SK-N-DZ (cell line): ENCODE data around the gene ZC3H15. TPM values are rescaled to one million over a fixed set of nuclear protein-coding genes. Genes with fewer than 3 reads are reported as not detected.
A peak's percentile ranks its signal among the peaks of the same experiment; 100 is the strongest.
"Not testable (repeated sequence)": the region's sequence is repeated elsewhere in the genome, so short reads cannot be mapped to it uniquely, and the experiment has no call there.

Experiments used
- DNase-seq: peaks from one replicate; pipeline ENCODE4 v3.0.0-alpha.2; 2015; ENCODE audit warnings: low spot score
- polyA plus RNA-seq, 2 experiments: library from polyadenylated mRNA; depleted of rRNA; stranded (reverse); fragments of >200 nt; gene quantifications; 2 replicates each; pipeline ENCODE4 v1.2.3, GENCODE V29; 2014

ZC3H15 gene
- polyA plus RNA-seq (2014; cell fraction: cytosol; rRNA removed): 85.3 and 86.5 TPM in 2 replicates
- 101 and 103 TPM in 2 replicates for polyA plus RNA-seq (2014; cell fraction: nucleus; rRNA removed)

DNA sequence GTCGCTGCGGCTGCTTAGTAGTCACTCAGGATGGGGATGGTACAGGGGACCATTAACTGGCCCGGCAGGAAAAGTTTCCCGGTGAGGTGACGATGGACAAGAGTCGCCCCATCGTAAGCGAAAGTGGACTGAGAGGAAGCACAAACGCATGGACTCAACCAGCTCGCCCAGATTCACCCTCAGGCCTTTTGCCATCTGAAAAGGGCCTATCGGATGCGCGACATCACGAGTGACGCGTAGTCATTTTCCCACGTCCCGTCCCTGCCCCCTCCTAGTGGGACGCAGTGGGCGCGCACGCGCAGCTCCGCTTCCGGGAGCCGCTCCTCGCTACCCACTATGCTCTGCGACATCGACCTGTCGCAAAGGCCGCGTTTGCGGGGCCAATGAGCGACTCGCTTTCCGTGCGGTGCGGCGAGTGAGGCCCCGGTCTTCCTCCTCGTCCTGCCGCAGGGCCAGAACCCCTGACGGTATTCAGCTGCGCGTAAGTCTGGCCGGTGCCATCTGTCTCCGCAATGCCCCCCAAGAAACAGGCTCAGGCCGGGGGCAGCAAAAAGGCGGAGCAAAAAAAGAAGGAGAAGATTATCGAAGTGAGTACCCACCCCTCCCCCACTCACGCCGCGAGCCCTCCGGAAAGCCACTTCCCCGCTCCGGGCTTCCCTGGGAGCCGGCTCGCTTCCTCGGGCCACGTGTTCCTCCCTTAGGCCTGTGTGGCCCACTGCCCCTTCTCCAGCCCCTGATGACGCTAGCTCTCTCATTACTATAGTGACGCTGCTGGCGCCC is at the start of gene ZC3H15:
Gene ZC3H15 (plus strand): TSS at position 390 of the 780 bp plus-strand sequence. CDS start 123 bp downstream, at position 513.
- peak; percentile 96 for DNase-seq

DNA sequence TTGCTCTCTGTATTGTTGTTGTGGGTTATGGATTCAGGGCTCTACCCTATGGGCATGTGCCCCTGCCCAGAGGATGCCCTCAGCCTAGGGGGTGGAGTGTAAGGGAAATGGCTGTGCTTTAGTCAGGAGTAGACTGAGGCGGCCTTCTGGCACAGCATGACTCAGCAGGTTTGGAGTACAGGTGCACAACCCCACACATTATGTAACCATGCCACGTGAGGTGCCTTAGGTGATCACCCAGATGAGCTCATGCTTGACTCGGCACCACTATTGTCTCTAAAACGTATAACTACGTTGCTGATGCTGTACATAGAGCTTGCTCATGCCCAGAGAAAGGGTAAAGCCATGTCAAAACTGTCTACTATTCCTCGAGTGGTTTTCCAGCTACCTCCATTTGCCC is 48.3 kb upstream of the ZC3H15 start:
- no peak for DNase-seq

DNA sequence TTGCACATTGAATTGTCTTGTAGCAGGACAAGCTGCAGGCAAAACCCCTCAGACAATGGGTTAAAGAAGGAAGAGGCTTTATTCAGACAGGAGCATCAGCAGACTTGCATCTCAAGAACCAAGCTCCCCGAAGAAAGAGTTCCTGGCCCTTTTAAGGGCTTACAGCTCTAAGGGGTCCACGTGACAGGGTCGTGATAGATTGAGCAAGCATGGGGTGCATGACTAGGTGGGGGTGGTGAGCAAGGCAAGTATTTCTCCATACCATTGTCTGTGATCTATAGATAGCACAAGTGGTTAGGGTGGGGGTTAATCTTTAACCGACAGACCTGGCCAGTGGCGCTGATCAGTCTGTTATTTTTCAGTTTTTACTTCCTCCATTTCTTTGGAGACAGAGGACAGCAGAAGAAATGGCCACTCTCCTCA is 46.4 kb upstream of the ZC3H15 start:
- not testable (repeated sequence) for DNase-seq

DNA sequence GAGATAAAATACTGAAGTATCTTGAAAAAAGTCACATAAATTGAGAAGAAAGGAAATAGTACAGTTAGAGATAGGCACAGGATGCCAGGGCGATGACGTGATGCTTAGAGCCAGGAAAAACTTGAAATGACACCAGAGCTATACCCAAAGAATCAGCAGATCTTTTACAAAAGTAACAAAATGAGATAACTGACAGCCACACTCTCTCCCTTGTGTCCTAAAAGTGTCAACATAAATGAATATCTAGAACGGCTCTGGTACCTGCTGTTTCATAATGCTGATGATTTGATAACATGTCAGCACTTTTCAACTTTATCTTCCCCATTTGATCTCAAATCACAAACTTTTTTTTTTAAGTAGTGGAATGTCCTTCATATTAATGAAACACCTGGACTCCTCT is 45.6 kb upstream of the ZC3H15 start:
- peak; percentile 5 for DNase-seq

DNA sequence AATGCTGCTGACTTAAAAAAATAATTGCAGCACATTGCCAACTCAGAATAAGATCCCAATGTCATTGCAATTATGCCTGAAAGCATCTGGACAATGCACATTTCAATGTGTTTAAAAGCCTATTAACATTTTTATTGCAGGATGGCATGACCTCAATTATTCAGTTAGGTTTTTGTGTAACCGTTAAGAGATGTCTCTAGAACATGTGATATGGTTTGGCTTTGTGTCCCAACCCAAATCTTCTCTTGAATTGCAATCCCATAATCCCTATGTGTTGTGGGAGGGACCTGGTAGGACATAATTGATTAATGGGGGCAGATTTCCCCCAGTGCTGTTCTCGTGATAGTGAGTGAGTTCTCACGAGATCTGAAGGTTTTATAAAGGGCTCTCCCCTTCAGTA is 43.2 kb upstream of the ZC3H15 start:
- no peak for DNase-seq

DNA sequence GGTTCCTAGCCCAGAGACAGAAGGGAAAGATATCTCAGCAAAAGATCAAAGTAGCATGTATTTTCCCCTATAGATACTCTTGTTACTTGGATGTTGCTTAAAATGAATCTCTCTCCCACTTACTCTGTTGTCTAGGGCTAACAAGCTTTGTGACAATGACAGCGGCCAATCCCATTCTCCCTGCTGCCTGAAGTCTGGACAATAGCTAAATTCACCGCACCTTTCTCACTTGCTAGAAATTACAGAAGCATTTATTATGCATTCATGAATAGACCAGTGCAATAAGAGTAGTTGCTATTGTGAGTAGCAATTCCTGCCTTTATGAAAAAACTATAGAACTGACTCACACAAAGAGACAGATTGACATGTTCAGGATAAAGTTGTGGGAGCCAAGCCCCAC is 42.2 kb upstream of the ZC3H15 start:
- DNase-seq: no peak

DNA sequence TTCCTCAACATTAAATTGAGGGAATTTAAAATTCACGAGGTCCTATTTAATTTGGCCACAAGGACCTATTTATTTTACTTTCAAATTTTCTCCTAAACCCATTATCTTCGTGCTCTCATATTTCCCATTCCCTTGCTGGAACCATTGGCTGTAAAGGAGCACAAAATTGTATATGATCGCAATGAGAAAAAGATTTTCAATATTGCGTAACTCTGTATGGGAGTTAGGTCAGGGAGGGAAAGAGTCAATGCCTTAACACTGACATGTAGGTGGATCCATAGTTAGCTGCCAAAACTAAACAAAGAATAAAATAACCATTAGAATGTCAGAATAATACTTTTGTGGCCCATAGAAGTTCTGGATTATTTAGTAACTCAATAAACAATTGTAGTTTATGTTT is 40.6 kb upstream of the ZC3H15 start:
- no peak for DNase-seq

DNA sequence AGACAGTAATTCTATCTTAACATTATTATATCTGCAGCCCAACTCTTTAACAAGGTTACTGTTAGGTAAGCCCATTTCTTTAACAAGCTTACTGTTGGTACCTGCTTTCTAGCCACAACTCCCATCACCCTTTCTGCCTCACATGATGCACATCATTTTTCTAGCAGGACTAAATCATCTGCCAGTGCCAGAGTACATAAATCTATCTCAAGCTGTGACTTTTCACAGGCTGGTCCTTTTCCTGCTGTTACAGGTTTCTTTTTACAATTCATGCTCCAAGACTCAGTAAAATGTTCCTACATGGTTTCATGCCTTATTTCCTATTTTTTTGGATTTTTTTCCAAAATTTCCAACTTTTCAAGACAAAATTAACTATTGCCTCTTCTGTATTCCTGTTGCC is 30.4 kb upstream of the ZC3H15 start:
- no peak for DNase-seq

DNA sequence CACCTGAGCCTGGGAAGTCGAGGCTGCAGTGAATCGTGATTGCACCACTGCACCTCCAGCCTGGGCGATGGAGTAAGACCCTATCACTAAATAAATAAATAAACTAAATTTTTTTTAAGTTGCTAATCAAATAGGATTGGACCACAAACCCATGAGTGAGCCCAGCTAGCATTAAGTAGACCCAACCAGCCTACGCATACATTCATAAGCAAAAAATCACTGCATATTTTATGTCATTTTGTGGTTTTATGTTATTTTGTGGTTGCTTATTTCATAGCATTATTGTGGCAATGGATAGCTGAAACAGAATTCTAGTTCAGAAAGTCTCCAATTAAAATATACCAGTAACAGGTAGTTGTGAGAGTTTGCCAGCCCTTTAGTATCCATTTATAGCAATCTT is 29.1 kb upstream of the ZC3H15 start:
- no peak for DNase-seq

DNA sequence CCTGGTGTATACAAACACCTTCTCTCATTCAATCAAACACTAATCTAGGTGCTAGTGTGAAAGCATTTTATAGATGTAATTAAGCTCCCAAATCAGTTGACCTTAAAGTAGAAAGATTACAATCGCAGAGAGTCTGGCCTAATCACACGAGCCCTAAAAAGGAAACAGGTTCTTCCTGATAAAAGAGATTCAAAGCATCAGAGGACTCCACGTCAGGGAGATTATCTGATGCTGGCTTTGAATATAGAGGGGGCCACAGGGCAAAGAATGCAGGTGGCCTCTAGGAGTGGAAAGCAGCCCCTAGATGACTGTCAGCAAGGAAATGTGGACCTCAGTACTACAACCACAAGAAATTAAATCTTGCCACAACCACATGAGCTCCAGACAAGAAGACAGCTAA is 28.2 kb upstream of the ZC3H15 start:
- no peak for DNase-seq

DNA sequence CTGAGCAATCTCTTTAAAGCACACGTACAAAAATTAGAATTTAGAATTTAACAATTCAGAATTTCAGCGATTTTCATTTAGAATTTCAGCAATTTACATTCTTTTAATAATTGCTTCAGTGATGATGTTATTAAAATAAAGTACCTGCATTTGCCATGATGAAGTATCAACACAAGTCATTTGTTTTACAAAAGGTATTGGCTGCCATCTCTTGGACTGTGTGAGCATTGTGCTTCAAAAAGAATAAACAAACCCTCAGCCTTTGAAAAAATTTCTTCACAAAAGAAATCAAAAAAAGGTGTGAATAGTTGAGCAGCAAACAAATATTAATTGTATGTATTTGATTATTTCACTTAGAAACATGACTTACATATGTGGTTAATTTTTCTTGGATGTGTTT is 27.1 kb upstream of the ZC3H15 start:
- peak; percentile 13 for DNase-seq

DNA sequence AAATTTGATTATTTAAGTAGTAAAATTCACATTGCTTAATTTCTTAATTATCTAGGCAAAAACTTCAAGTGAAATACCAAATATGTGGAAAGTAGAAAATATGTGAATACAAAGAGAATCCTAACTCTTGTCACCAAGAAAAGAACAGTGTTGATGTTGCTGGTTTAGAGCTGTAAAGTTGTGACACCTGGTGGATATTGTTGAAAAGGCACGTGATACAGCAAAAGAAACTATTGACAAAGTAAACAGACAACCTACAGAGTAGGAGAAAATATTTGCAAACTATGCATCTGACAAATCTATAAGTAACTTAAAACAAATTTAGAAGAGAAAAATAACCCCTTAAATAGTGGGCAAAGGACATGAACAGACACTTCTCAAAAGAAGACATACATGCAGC is 25.6 kb upstream of the ZC3H15 start:
- peak; percentile 19 for DNase-seq

DNA sequence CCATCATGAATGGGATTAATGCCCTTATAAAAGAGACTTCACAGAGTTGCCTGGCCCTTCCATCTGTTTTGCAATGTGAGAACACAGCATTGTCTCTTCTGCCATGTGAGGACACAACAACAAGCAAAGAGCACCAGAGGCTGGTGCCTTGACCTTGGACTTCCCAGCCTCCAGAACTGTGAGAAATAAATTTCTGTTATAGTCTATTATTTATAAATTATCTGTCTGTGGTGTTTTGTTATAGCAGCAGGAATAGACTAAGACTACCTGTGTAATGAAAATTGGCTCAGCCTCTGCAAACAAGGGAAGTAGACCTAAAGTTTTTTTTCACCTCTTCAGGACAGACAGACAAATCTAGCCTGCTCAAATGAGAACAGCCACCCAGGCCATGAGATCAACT is 19.3 kb upstream of the ZC3H15 start:
- no peak for DNase-seq

DNA sequence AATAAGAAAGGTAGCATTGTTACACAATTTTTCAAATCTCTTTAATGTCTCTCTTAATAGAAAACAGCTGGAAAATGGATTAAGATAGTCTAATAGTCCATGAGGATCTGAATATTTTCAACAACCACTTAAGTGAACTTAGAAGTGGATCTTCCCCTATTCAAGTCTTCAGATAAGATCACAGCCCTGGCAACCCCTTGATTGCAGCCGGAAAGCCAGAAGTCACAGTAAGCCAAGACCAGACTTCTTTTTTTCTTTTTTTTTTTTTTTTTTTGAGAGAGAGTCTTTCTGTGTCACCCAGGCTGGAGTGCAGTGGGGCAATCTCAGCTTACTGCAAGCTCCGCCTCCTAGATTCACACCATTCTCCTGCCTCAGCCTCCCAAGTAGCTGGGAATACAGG is 18.6 kb upstream of the ZC3H15 start:
- DNase-seq: peak; percentile 25

DNA sequence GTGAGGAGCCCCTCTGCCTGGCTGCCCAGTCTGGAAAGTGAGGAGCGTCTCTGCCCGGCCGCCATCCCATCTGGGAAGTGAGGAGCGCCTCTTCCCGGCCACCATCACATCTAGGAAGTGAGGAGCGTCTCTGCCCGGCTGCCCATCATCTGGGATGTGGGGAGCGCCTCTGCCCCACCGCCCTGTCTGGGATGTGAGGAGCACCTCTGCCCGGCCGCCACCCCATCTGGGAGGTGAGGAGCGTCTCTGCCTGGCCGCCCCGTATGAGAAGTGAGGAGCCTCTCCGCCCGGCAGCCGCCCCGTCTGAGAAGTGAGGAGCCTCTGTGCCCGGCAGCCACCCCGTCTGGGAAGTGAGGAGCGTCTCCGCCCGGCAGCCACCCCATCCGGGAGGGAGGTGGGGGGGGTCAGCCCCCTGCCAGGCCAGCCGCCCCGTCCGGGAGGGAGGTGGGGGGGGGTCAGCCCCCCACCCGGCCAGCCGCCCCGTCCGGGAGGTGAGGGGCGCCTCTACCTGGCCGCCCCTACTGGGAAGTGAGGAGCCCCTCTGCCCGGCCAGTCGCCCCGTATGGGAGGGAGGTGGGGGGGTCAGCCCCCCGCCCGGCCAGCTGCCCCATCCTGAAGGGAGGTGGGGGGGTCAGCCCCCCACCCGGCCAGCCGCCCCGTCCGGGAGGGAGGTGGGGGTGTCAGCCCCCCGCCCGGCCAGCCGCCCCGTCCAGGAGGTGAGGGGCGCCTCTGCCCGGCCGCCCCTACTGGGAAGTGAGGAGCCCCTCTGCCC is 13.2 kb upstream of the ZC3H15 start:
- DNase-seq: not testable (repeated sequence)

DNA sequence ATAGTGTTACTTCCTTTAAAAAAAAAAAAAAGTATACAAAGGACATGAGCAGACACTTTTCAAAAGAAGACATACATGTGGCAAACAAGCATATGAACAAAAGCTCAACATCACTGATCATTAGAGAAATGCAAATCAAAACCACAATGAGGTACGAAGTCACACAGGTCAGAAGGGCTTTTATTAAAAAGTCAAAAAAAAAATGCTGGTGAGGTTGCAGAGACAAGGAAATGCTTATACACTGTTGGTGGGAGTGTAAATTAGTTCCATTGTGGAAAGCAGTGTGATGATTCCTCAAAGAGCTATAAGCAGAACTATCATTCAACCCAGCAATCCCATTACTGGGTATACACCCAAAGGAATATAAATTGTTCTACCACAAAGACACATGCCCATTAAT is 11.8 kb upstream of the ZC3H15 start:
- not testable (repeated sequence) for DNase-seq

DNA sequence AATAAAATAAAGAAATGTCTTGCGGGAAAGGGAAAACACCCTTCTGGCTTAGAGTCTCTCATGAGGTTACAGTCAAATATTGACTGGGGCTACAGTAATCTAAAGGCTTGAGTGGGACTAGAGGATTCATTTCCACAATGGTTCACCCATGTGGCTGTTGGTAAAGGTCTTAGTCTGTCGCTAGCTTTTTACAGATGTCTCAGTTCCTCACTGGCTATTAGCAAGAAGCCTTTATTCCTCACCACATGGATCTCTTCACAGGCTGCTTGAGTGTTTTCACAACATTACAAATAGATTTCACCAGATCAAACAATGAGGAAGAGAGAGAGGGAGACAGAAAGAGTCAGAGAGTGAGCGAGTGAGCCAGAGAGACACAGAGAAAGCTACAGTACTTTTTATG is 8.3 kb upstream of the ZC3H15 start:
- DNase-seq: no peak

DNA sequence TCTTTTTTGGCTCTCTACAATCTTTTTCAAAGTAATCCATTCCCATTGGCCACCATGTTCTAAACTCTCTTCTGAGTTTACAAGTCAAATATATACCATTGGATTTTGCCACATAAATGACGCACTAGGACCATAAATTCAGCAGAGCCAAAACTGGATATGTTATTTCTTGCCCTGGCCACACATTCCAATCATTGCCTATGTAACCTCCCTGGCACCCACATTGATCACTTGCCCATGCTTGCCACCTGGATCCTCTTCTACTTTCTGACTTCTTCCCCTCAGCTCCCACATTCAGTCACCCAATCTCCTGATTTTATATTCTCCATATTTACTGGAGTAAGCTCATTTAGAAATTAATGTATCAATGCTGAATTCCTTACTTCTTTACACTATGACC is 5.1 kb upstream of the ZC3H15 start:
- DNase-seq: no peak

DNA sequence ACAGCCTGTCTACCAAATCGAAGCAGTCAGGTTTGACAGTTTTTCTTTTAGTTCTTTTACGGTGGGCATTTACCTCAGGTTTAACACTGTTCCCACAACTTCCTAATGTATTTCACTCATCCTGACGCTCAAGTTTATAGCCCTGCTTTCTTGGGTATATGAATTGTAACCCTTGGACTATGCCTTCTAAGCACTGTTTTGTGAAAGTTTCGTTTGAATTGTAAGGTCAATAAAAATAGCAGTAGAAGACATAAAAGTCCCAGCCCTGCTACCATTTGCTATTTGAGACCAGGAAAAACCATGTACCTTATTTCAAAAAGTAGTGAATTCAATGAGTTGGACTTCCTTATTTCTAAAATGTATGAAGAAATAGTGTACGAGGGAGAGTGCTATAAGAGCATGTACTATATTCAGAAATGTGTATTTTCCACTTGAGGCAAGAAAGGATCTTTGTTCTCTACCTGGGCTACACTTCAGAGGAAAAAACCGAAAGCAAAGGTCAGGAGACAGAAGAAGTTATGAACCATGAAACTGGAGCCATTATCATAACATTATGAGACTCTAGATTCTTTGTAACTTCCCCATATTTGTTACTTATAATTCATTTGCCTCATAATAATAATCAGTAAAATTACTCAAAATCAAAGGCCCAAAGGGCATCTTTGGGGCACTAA is 1.9 kb upstream of the ZC3H15 start:
- DNase-seq: no peak

DNA sequence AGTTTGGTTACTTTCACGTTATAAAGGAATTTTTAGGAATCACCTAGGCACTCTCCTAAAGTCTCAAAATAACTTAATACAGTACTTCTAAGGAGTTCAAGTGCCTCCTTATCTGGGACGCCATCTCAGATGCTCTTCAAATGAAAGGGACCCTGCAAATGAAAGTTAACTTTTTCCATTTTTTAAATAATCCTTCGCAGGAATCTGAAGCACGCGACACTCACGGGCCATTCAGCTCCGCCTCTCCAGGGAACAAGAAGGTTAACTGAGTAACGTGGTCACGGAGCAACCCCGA is 537 bp upstream of the ZC3H15 start:
- DNase-seq: no peak

DNA sequence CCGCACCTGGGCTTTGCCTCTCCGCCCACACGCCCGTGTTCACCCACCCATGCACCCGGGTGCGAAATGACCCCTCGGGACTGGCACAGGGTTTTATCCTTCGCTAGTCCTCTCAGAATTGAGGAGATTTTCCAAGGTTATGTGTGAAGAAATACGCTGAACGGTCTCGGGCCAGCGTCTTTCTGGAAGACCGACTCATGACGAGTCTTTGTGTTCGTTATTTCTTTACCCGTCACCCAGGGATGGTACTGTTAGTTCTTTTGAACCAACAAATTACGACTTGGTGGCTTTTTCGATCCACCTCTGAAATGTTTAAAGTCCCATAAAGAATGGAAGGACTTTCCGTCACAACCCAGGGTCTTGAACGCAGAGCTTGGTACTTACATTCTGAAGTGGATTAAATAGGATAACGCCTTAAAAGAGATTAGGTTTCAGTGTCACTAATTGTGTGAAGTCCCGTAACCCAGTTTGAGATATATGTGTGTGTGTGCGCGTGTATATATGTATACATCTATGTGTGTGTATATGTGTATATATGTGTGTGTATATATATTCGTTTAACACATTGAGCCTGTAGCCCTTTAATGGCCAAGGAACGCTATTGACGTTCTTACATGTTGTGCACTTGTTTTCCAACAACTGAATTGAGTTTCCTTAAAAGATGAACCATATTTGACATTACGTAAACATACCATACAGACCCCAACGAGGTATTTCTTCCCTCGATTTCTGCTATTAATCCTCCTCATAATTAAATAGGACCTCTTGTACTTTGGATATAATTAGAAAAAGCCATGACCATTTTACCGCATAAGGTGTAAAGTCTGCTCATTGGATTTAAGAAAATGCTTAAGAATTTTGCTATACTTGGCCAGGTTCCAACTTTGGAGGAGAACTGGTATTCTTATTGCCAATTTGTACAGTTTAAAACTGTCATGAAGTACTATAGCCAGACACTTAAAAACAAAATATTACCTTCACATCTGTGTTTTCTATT is 889 bp downstream of the ZC3H15 start:
- DNase-seq: no peak
